ENCODE measurements around the gene KCNMA1.

The KCNMA1 gene

GRCh38 chr10:77634939-77635338 is 2.7 kb downstream of the KCNMA1 start:
- DNase-seq (ENCODE audit: low read depth in 2 of 3, low spot score in 2 of 3) = no peak

GRCh38 chr10:77633376-77633775 is 4.2 kb downstream of the KCNMA1 start:
- no peak for DNase-seq (ENCODE audit: low read depth in 2 of 3, low spot score in 2 of 3)

GRCh38 chr10:77631241-77631640 is 6.4 kb downstream of the KCNMA1 start:
- no peak for DNase-seq (ENCODE audit: low read depth in 2 of 3, low spot score in 2 of 3)

GRCh38 chr10:77630507-77630848 is 7.1 kb downstream of the KCNMA1 start:
- no peak for DNase-seq (ENCODE audit: low read depth in 2 of 3, low spot score in 2 of 3)

GRCh38 chr10:77629775-77630506 is 7.7 kb downstream of the KCNMA1 start:
- no peak for DNase-seq (ENCODE audit: low read depth in 2 of 3, low spot score in 2 of 3)

GRCh38 chr10:77628906-77629730 is 8.5 kb downstream of the KCNMA1 start:
- DNase-seq (ENCODE audit: low read depth in 2 of 3, low spot score in 2 of 3) = no peak

- DNase-seq (ENCODE audit: low read depth in 2 of 3, low spot score in 2 of 3) = no peak
Observed at GRCh38 chr10:77626266-77626935, 11.2 kb downstream of the KCNMA1 start.

- DNase-seq (ENCODE audit: low read depth in 2 of 3, low spot score in 2 of 3) = no peak
Observed at GRCh38 chr10:77625379-77625778, 12.2 kb downstream of the KCNMA1 start.

- DNase-seq (ENCODE audit: low read depth in 2 of 3, low spot score in 2 of 3) = no peak
Observed at GRCh38 chr10:77622889-77623291, 14.7 kb downstream of the KCNMA1 start.

GRCh38 chr10:77620731-77621130 is 16.9 kb downstream of the KCNMA1 start:
- no peak for DNase-seq (ENCODE audit: low read depth in 2 of 3, low spot score in 2 of 3)

- DNase-seq (ENCODE audit: low read depth in 2 of 3, low spot score in 2 of 3) = no peak
Observed at GRCh38 chr10:77619964-77620703, 17.5 kb downstream of the KCNMA1 start.

GRCh38 chr10:77618117-77618516 is 19.5 kb downstream of the KCNMA1 start:
- no peak for DNase-seq (ENCODE audit: low read depth in 2 of 3, low spot score in 2 of 3)

- DNase-seq (ENCODE audit: low read depth in 2 of 3, low spot score in 2 of 3) = no peak
Observed at GRCh38 chr10:77616766-77617165, 20.8 kb downstream of the KCNMA1 start.

- no peak for DNase-seq (ENCODE audit: low read depth in 2 of 3, low spot score in 2 of 3)
Observed at GRCh38 chr10:77614778-77615625, 22.6 kb downstream of the KCNMA1 start.

GRCh38 chr10:77613476-77614130 is 24.0 kb downstream of the KCNMA1 start:
- no peak for DNase-seq (ENCODE audit: low read depth in 2 of 3, low spot score in 2 of 3)

- no peak for DNase-seq (ENCODE audit: low read depth in 2 of 3, low spot score in 2 of 3)
Observed at GRCh38 chr10:77611670-77612069, 25.9 kb downstream of the KCNMA1 start.

GRCh38 chr10:77611221-77611620 is 26.4 kb downstream of the KCNMA1 start:
- DNase-seq (ENCODE audit: low read depth in 2 of 3, low spot score in 2 of 3) = no peak

GRCh38 chr10:77609781-77610272 is 27.8 kb downstream of the KCNMA1 start:
- no peak for DNase-seq (ENCODE audit: low read depth in 2 of 3, low spot score in 2 of 3)

GRCh38 chr10:77608281-77608680 is 29.3 kb downstream of the KCNMA1 start:
- DNase-seq (ENCODE audit: low read depth in 2 of 3, low spot score in 2 of 3) = no peak

GRCh38 chr10:77606751-77607150 is 30.9 kb downstream of the KCNMA1 start:
- DNase-seq (ENCODE audit: low read depth in 2 of 3, low spot score in 2 of 3) = no peak

Measured in activated CD8-positive, alpha-beta memory T cell treated with anti-CD3 and anti-CD28 coated beads for 48 hours (primary cell).